ENCODE results near the gene RNF25.
A peak's percentile ranks its signal among the peaks of the same experiment; 100 is the strongest.

The RNF25 gene

GRCh38 chr2:218663901-218664300 lies 7.9 kb downstream of the RNF25 start:
- POLR2A ChIA-PET (ENCODE audit: low non-redundant PET), result no interaction called here

GRCh38 chr2:218662827-218663226 lies 9.0 kb downstream of the RNF25 start:
- TF ChIP-seq CTCF (conservative IDR thresholded peaks at IDR 0.05; ENCODE audit: low read depth), result no peak
- ChIA-PET POLR2A (ENCODE audit: low non-redundant PET) (no interaction called here), CTCF (no interaction called here)
- peak overlapping the region; percentile 17 for H3K27ac ChIP-seq
- no peak for DNase-seq (ENCODE audit: low spot score)

More at GRCh38 chr2:218663901-218664300, 7.9 kb downstream of the RNF25 start:
- peak overlapping the region; percentile 10 for H3K27ac ChIP-seq
- no peak for DNase-seq (ENCODE audit: low spot score)
- CTCF ChIA-PET, result no interaction called here
- TF ChIP-seq CTCF (conservative IDR thresholded peaks at IDR 0.05; ENCODE audit: low read depth), result no peak

DNA sequence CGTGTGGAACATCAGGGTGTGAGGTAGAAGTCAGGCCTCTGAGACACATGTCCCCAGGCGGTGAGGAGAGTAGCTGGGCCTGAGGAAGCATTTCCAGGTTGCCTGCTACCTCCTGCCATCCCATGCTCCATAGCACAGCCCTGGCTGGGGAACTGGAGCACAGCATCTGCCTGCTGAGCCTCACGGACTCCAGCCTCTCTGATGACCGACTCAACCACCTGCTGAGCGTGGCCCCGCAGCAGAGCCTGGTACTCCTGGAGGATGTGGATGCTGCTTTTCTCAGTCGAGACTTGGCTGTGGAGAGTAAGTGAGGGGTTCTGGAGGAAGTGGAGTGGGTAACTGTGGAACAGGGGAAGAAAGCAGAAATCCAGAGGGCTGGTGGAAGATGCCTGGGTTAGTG lies 9.4 kb downstream of the RNF25 start:
- CTCF ChIA-PET, result no interaction called here
- H3K27ac ChIP-seq, result peak overlapping the region; percentile 17
- no peak for TF ChIP-seq CTCF (conservative IDR thresholded peaks at IDR 0.05; ENCODE audit: low read depth)
- no peak for DNase-seq (ENCODE audit: low spot score)
- POLR2A ChIA-PET (ENCODE audit: low non-redundant PET), result no interaction called here

GRCh38 chr2:218659988-218660358 lies 11.8 kb downstream of the RNF25 start:
- CTCF ChIA-PET, result interaction anchor here (1.1 to 2.6 kb wide), 4 partner anchors 27 to 217 kb away, joined by 4 to 12 read pairs (median 5); partner anchors contain the start of gene TTLL4
- no peak for TF ChIP-seq CTCF (conservative IDR thresholded peaks at IDR 0.05; ENCODE audit: low read depth)
- no peak for DNase-seq (ENCODE audit: low spot score)
- H3K27ac ChIP-seq, result peak overlapping the region; percentile 84
- POLR2A ChIA-PET (ENCODE audit: low non-redundant PET), result interaction anchor here (0.6 to 1.1 kb wide), 7 partner anchors 8 to 444 kb away, joined by 3 to 21 read pairs (median 5); partner anchors contain the start of genes RNF25 and STK36

DNA sequence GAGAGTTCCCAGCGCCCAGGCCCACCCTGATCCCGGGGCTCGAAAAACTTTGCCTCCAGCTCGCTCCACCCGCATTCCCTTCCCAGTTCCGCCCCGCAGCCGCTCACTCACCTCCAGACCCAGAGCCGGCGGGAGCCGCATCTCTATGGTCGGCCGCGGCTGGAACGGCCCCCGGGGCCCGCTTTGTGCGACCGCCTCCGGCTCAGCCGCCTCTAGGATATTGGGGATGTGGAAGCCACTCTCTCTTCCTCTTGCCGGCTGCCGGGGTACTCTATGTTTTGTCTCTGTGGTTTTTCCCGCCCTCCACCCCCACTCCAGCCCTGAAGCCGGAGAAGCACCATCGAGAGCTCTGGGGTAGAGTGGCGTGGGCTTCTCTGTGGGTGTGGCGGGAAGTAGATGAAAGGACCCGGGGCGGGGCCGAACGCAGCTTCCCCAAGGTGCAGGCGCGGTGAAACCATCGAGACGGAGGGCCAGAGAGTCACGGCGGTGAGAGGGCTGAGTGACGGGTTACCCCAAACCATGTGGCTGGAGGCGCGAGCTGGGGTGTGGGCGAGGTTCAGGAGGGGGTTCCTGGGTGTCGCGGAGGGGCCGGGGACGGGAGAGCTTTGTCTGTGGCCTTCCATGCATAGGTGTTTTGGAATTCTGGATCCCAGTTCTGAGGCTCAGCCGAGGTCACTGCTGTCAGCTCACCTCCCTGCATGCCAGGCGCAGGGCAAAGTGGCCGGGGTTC lies 12.4 kb downstream of the RNF25 start, which contains the start of the genes BCS1L and ZNF142:
TSS of gene BCS1L (plus strand) at position 426 of the 730 bp plus-strand sequence. CDS start 1,305 bp downstream, outside the sequence.
TSS of gene ZNF142 (minus strand) at position 366 of the 730 bp plus-strand sequence. CDS start 3,194 bp downstream, outside the sequence.
- H3K27ac ChIP-seq, result peak within 1 kb of the TSS; percentile 84
- peak; percentile 95 for DNase-seq (ENCODE audit: low spot score)
- TF ChIP-seq CTCF (conservative IDR thresholded peaks at IDR 0.05; ENCODE audit: low read depth), result no peak
- POLR2A ChIA-PET (ENCODE audit: low non-redundant PET), result interaction anchor here (0.6 to 1.1 kb wide), 9 partner anchors 8 to 444 kb away, joined by 3 to 21 read pairs (median 3); partner anchors contain the start of genes RNF25 and STK36
- CTCF ChIA-PET, result interaction anchor here (0.6 to 2.6 kb wide), 8 partner anchors 11 to 217 kb away, joined by 3 to 12 read pairs (median 4); partner anchors contain the start of gene TTLL4

DNA sequence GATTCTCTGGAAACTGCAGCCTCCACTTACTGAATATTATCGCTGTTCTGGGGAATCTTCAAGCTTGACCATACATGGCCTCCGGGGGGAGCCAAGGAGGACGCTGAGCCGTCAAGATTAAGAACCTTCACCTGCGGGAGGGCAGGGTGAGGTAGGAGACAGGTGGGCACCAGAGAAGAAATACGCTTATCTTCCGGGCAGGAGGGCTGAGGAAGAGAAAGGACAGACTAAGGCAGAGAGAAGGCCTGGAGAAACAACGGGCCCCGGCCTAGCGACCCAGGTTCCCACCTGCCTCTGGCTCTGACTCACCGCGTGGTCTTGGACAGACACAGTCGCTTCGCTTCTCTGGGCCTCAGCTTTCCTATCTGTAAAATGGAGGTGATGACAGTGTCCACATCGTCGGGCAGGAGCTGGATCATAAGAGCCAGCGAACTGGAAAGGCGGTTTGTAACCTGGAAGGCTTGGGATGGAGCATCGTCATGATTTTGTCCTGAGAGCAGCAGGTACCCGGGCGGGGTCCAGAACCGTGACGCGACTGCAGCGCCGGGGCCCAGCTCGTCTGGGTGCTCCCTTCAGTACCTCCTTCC lies 13.0 kb downstream of the RNF25 start:
- TF ChIP-seq CTCF (conservative IDR thresholded peaks at IDR 0.05; ENCODE audit: low read depth), result peak; percentile 74
- ChIA-PET POLR2A (ENCODE audit: low non-redundant PET) (interaction anchor here (0.6 to 1.1 kb wide), 5 partner anchors 9 to 181 kb away, joined by 3 to 21 read pairs (median 3); partner anchors contain the start of genes RNF25 and STK36), CTCF (interaction anchor here (0.6 to 2.6 kb wide), 14 partner anchors 11 to 218 kb away, joined by 3 to 12 read pairs (median 4); partner anchors contain the start of genes RNF25, STK36 and TTLL4)
- DNase-seq (ENCODE audit: low spot score), result peak; percentile 77
- peak overlapping the region; percentile 84 for H3K27ac ChIP-seq
